ENCODE measurements around the gene PCDHGB6.
"Not testable (repeated sequence)": the region's sequence is repeated elsewhere in the genome, so short reads cannot be mapped to it uniquely, and the experiment has no call there.

The PCDHGB6 gene

DNA sequence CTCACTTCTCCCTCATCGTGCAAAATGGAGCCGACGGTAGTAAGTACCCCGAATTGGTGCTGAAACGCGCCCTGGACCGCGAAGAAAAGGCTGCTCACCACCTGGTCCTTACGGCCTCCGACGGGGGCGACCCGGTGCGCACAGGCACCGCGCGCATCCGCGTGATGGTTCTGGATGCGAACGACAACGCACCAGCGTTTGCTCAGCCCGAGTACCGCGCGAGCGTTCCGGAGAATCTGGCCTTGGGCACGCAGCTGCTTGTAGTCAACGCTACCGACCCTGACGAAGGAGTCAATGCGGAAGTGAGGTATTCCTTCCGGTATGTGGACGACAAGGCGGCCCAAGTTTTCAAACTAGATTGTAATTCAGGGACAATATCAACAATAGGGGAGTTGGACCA lies 23.5 kb downstream of the PCDHGB6 start:
- Histone ChIP-seq H3K4me3 (ENCODE audit: low read length in 2 of 2) (peak overlapping the region in 1 of 2 donors; percentile 11), H2AK5ac (ENCODE audit: low read depth, low read length) (no peak overlapping the region), H3K9me3 (replicated peaks in 1 of 2; ENCODE audit: control insufficient read depth in 2 of 2, insufficient read depth in 1 of 2, low read depth in 1 of 2, low read length in 2 of 2) (peaks cover 48 to 70% of the 10 kb centered on the region in 2 donors), H2BK5ac (ENCODE audit: low read length) (no peak overlapping the region), H3K18ac (ENCODE audit: low read length) (no peak overlapping the region), H3K14ac (ENCODE audit: low read length) (no peak overlapping the region), H4K8ac (ENCODE audit: low read depth, low read length) (no peak overlapping the region), H3K27me3 (ENCODE audit: control insufficient read depth in 3 of 3, insufficient read depth in 3 of 3, low read depth in 1 of 3, low read length in 3 of 3) (no peaks in the 10 kb centered on the region), H4K91ac (ENCODE audit: low read depth, low read length, poor library complexity) (no peak overlapping the region), H3K23ac (ENCODE audit: low read depth, low read length, poor library complexity) (peak overlapping the region; percentile 55), H3K36me3 (replicated peaks in 1 of 2; ENCODE audit: control insufficient read depth in 2 of 2, insufficient read depth in 2 of 2, low read length in 2 of 2) (peaks cover 27 to 42% of the 10 kb centered on the region in 2 donors), H2BK15ac (ENCODE audit: low read length) (no peak overlapping the region), H3K4me1 (ENCODE audit: control insufficient read depth in 2 of 2, insufficient read depth in 1 of 2, low read depth in 1 of 2, low read length in 2 of 2) (no peaks in the 10 kb centered on the region), H2BK120ac (ENCODE audit: low read depth, low read length) (no peak overlapping the region), H3K4me2 (ENCODE audit: insufficient read depth, low read length, poor library complexity, severe bottlenecking) (no peak overlapping the region), H2AFZ (ENCODE audit: low read length) (no peak overlapping the region), H2BK12ac (ENCODE audit: low read length) (no peak overlapping the region), H3K79me1 (ENCODE audit: low read depth, low read length) (peaks cover 12% of the 10 kb centered on the region), H3K27ac (replicated peaks; ENCODE audit: low read length) (no peak overlapping the region), H3K9ac (ENCODE audit: low read depth, low read length, poor library complexity) (no peak overlapping the region), H3K4ac (ENCODE audit: low read length) (no peak overlapping the region)
- no CpG with 5 or more reads among the region's 37 CpGs for WGBS, 2 donors (ENCODE audit: extremely low coverage in 2 of 2, insufficient read length in 2 of 2, insufficient replicate concordance in 1 of 2)
- DNase-seq (ENCODE audit: low spot score) = no peak

DNA sequence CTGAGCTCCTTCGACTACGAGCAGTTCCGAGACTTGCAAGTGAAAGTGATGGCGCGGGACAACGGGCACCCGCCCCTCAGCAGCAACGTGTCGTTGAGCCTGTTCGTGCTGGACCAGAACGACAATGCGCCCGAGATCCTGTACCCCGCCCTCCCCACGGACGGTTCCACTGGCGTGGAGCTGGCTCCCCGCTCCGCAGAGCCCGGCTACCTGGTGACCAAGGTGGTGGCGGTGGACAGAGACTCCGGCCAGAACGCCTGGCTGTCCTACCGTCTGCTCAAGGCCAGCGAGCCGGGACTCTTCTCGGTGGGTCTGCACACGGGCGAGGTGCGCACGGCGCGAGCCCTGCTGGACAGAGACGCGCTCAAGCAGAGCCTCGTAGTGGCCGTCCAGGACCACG lies 24.5 kb downstream of the PCDHGB6 start:
- not testable (repeated sequence) for H3K4me2 ChIP-seq (ENCODE audit: insufficient read depth, low read length, poor library complexity, severe bottlenecking); H3K4me3 ChIP-seq (ENCODE audit: low read length in 2 of 2); H3K9ac ChIP-seq (ENCODE audit: low read depth, low read length, poor library complexity); H4K91ac ChIP-seq (ENCODE audit: low read depth, low read length, poor library complexity); H4K8ac ChIP-seq (ENCODE audit: low read depth, low read length); H3K4ac ChIP-seq (ENCODE audit: low read length); H2AFZ ChIP-seq (ENCODE audit: low read length); DNase-seq (ENCODE audit: low spot score); H3K27ac ChIP-seq (replicated peaks; ENCODE audit: low read length); H3K27me3 ChIP-seq (ENCODE audit: control insufficient read depth in 3 of 3, insufficient read depth in 3 of 3, low read depth in 1 of 3, low read length in 3 of 3); H2BK12ac ChIP-seq (ENCODE audit: low read length); H2BK5ac ChIP-seq (ENCODE audit: low read length); H3K18ac ChIP-seq (ENCODE audit: low read length); H2AK5ac ChIP-seq (ENCODE audit: low read depth, low read length); H2BK120ac ChIP-seq (ENCODE audit: low read depth, low read length); H2BK15ac ChIP-seq (ENCODE audit: low read length); H3K23ac ChIP-seq (ENCODE audit: low read depth, low read length, poor library complexity); H3K14ac ChIP-seq (ENCODE audit: low read length); H3K4me1 ChIP-seq (ENCODE audit: control insufficient read depth in 2 of 2, insufficient read depth in 1 of 2, low read depth in 1 of 2, low read length in 2 of 2)
- no CpG with 5 or more reads among the region's 38 CpGs for WGBS, 2 donors (ENCODE audit: extremely low coverage in 2 of 2, insufficient read length in 2 of 2, insufficient replicate concordance in 1 of 2)
- peaks cover 21 to 36% of the 10 kb centered on the region in 2 donors for H3K36me3 ChIP-seq (replicated peaks in 1 of 2; ENCODE audit: control insufficient read depth in 2 of 2, insufficient read depth in 2 of 2, low read length in 2 of 2)
- H3K79me1 ChIP-seq (ENCODE audit: low read depth, low read length) = peaks cover 12% of the 10 kb centered on the region
- peaks cover 37 to 67% of the 10 kb centered on the region in 2 donors for H3K9me3 ChIP-seq (replicated peaks in 1 of 2; ENCODE audit: control insufficient read depth in 2 of 2, insufficient read depth in 1 of 2, low read depth in 1 of 2, low read length in 2 of 2)

DNA sequence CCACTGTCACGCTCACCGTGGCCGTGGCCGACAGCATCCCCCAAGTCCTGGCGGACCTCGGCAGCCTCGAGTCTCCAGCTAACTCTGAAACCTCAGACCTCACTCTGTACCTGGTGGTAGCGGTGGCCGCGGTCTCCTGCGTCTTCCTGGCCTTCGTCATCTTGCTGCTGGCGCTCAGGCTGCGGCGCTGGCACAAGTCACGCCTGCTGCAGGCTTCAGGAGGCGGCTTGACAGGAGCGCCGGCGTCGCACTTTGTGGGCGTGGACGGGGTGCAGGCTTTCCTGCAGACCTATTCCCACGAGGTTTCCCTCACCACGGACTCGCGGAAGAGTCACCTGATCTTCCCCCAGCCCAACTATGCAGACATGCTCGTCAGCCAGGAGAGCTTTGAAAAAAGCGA lies 24.9 kb downstream of the PCDHGB6 start:
- WGBS, 2 donors (ENCODE audit: extremely low coverage in 2 of 2, insufficient read length in 2 of 2, insufficient replicate concordance in 1 of 2) = no CpG with 5 or more reads among the region's 29 CpGs
- not testable (repeated sequence) for H3K27ac ChIP-seq (replicated peaks; ENCODE audit: low read length); H2BK5ac ChIP-seq (ENCODE audit: low read length); H4K8ac ChIP-seq (ENCODE audit: low read depth, low read length); H2BK120ac ChIP-seq (ENCODE audit: low read depth, low read length); H3K18ac ChIP-seq (ENCODE audit: low read length); H3K4ac ChIP-seq (ENCODE audit: low read length); H3K9ac ChIP-seq (ENCODE audit: low read depth, low read length, poor library complexity); H4K91ac ChIP-seq (ENCODE audit: low read depth, low read length, poor library complexity); DNase-seq (ENCODE audit: low spot score); H3K23ac ChIP-seq (ENCODE audit: low read depth, low read length, poor library complexity); H2AK5ac ChIP-seq (ENCODE audit: low read depth, low read length); H2AFZ ChIP-seq (ENCODE audit: low read length); H2BK12ac ChIP-seq (ENCODE audit: low read length); H3K4me1 ChIP-seq (ENCODE audit: control insufficient read depth in 2 of 2, insufficient read depth in 1 of 2, low read depth in 1 of 2, low read length in 2 of 2); H2BK15ac ChIP-seq (ENCODE audit: low read length); H3K14ac ChIP-seq (ENCODE audit: low read length); H3K27me3 ChIP-seq (ENCODE audit: control insufficient read depth in 3 of 3, insufficient read depth in 3 of 3, low read depth in 1 of 3, low read length in 3 of 3); H3K4me3 ChIP-seq (ENCODE audit: low read length in 2 of 2); H3K4me2 ChIP-seq (ENCODE audit: insufficient read depth, low read length, poor library complexity, severe bottlenecking)
- Histone ChIP-seq H3K9me3 (replicated peaks in 1 of 2; ENCODE audit: control insufficient read depth in 2 of 2, insufficient read depth in 1 of 2, low read depth in 1 of 2, low read length in 2 of 2) (peaks cover 33 to 63% of the 10 kb centered on the region in 2 donors), H3K79me1 (ENCODE audit: low read depth, low read length) (peaks cover 10% of the 10 kb centered on the region), H3K36me3 (replicated peaks in 1 of 2; ENCODE audit: control insufficient read depth in 2 of 2, insufficient read depth in 2 of 2, low read length in 2 of 2) (peaks cover 17 to 31% of the 10 kb centered on the region in 2 donors)

DNA sequence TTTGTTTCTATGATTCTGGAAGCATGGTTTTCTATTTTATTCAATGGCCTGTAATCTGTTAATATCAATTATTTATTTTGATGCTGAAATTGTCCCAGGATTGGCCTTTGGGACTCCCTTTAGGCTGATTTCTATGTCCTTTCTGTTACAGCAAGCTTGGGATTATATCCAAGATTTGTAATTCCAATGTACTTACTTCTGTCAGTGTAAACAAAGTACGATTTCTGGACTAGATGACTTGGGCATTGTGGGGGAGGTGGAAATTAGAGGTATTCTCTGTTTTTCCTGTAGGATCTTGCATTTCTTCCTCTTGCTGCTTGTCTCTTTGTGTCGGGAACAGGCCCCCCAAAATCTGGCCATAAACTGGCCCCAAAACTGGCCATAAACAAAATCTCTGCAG lies 26.2 kb downstream of the PCDHGB6 start:
- no peak overlapping the region for H3K27ac ChIP-seq (replicated peaks; ENCODE audit: low read length)
- H3K18ac ChIP-seq (ENCODE audit: low read length) = no peak overlapping the region
- H3K23ac ChIP-seq (ENCODE audit: low read depth, low read length, poor library complexity) = no peak overlapping the region
- peaks cover 27 to 57% of the 10 kb centered on the region in 2 donors for H3K9me3 ChIP-seq (replicated peaks in 1 of 2; ENCODE audit: control insufficient read depth in 2 of 2, insufficient read depth in 1 of 2, low read depth in 1 of 2, low read length in 2 of 2)
- H3K4me3 ChIP-seq (ENCODE audit: low read length in 2 of 2) = no peak overlapping the region
- no peak overlapping the region for H3K4ac ChIP-seq (ENCODE audit: low read length)
- peaks cover 12 to 25% of the 10 kb centered on the region in 2 donors for H3K36me3 ChIP-seq (replicated peaks in 1 of 2; ENCODE audit: control insufficient read depth in 2 of 2, insufficient read depth in 2 of 2, low read length in 2 of 2)
- H2BK15ac ChIP-seq (ENCODE audit: low read length) = no peak overlapping the region
- H2AFZ ChIP-seq (ENCODE audit: low read length) = no peak overlapping the region
- no peaks in the 10 kb centered on the region for H3K27me3 ChIP-seq (ENCODE audit: control insufficient read depth in 3 of 3, insufficient read depth in 3 of 3, low read depth in 1 of 3, low read length in 3 of 3)
- H3K4me2 ChIP-seq (ENCODE audit: insufficient read depth, low read length, poor library complexity, severe bottlenecking) = no peak overlapping the region
- peaks cover 8% of the 10 kb centered on the region for H3K79me1 ChIP-seq (ENCODE audit: low read depth, low read length)
- H3K9ac ChIP-seq (ENCODE audit: low read depth, low read length, poor library complexity) = no peak overlapping the region
- H3K14ac ChIP-seq (ENCODE audit: low read length) = no peak overlapping the region
- DNase-seq (ENCODE audit: low spot score) = no peak
- H2BK120ac ChIP-seq (ENCODE audit: low read depth, low read length) = no peak overlapping the region
- H3K4me1 ChIP-seq (ENCODE audit: control insufficient read depth in 2 of 2, insufficient read depth in 1 of 2, low read depth in 1 of 2, low read length in 2 of 2) = no peaks in the 10 kb centered on the region
- no peak overlapping the region for H2BK12ac ChIP-seq (ENCODE audit: low read length)
- no peak overlapping the region for H2AK5ac ChIP-seq (ENCODE audit: low read depth, low read length)
- no peak overlapping the region for H4K8ac ChIP-seq (ENCODE audit: low read depth, low read length)
- no peak overlapping the region for H2BK5ac ChIP-seq (ENCODE audit: low read length)
- WGBS, 2 donors (ENCODE audit: extremely low coverage in 2 of 2, insufficient read length in 2 of 2, insufficient replicate concordance in 1 of 2) = no CpG with 5 or more reads among the region's 2 CpGs
- no peak overlapping the region for H4K91ac ChIP-seq (ENCODE audit: low read depth, low read length, poor library complexity)
